Left lung (tissue), 10 donors: ENCODE data around the gene SIX2. TPM values are rescaled to one million over a fixed set of nuclear protein-coding genes. Genes with fewer than 3 reads are reported as not detected.

Experiments
- ATAC-seq: fragments of 200-7000 bp; cut with Tn5 transposase; one replicate; pipeline ENCODE4 v1.9.1; 2020; ENCODE audit warnings: moderate library complexity
- DNase-seq, 4 donors: peaks; one replicate each; pipeline ENCODE4 v3.0.0-alpha.2; 2013 to 2020
- H3K27ac ChIP-seq, 2 donors: fragments of 200-600 bp; sonication (generic) in 1 of 2; one replicate each; pipeline versions ENCODE4 v1.5.0 to v1.8.0; 2020 to 2021
- H3K27me3 ChIP-seq, 2 donors: fragments of 200-600 bp; sonication (generic) in 1 of 2; one replicate each; pipeline versions ENCODE4 v1.5.0 to v1.8.0; 2020 to 2021
- H3K36me3 ChIP-seq, 2 donors: fragments of 200-600 bp; sonication (generic) in 1 of 2; one replicate each; pipeline versions ENCODE4 v1.5.0 to v1.8.0; 2020 to 2021
- H3K4me1 ChIP-seq, 2 donors: fragments of 200-600 bp; one replicate each; pipeline ENCODE4 v1.8.0; 2021
- H3K4me3 ChIP-seq, 2 donors: fragments of 200-600 bp; sonication (generic) in 1 of 2; one replicate each; pipeline versions ENCODE4 v1.5.0 to v1.8.0; 2020 to 2021; ENCODE audit warnings: mild to moderate bottlenecking in 1 of 2
- H3K9me3 ChIP-seq, 2 donors: fragments of 200-600 bp; sonication (generic) in 1 of 2; one replicate each; pipeline versions ENCODE4 v1.5.0 to v1.8.0; 2020 to 2021
- intact Hi-C, 2 donors: fragments of 100-400 bp; cut with DNase I; formaldehyde crosslinking; loops; one replicate each; pipeline versions ENCODE4 v1.11.2 to v1.14.2; 2022
- polyA plus RNA-seq, 6 donors: library from polyadenylated mRNA; unstranded; fragments of 120-200 nt; gene quantifications; one replicate each; pipeline ENCODE4 v1.2.1, GENCODE V29; 2013; ENCODE audit not compliant: insufficient read length in 6 of 6
- total RNA-seq, 2 donors: library from RNA; stranded (reverse); fragmentation: NEBNext Ultra II Directional; extraction: Animal tissue kit (Norgen Biotek cat#: 25700); gene quantifications; one replicate each; pipeline ENCODE4 v1.2.1, GENCODE V29; 2021
- TF ChIP-seq, protein P1 (sequence below), 2 donors: fragments of 200-600 bp; sonication (generic) in 1 of 2; IDR thresholded peaks; one replicate each; pipeline versions ENCODE4 v1.5.0 to v1.8.0; 2021; ENCODE audit warnings: antibody characterized with exemption in 2 of 2
- donor health status: DM: no; HTN: yes; CAD: no.
- donor health status: DM: no; HTN: no; CAD: no.

The SIX2 gene
- total and polyA plus RNA-seq, 8 donors: 0.20 to 0.45 (median 0.27) TPM

DNA sequence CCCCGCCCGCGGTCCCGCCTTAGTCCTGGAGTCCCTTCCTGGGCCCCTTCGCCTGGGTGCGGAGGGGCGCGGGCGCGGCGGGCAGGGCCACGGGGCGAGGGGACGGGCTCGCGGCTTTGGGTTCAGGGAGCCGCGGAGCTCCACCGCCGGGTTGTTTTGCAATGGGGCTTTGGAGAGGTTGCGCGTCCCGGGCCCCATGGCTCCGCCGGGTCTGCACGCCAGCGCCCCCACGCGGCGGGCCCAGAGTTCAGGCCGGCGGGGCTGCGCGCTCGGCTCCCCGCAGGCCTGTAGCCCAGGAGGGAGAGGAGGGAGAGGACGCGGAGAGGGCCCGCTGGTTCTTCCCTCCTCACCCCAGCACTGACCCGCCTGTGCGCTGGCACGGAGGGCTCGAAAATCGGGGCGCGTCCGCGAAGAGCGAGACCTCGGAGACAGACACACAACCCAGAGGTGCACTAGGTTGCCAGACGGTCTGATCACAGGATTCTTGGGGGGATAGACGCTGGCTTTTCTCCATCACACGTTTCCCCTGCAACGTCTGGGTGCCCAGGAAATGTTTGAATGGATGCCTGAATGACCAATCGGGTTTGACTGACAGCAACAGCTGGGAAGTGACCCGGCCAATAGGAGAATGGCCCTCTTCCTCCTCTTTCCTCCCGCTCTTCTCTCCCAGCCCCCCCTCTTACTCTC, 4.9 kb upstream of the SIX2 start:
- Histone ChIP-seq H3K9me3 (no peaks in the 10 kb centered on the region), H3K4me3 (peak overlapping the region; percentile 11 to 17), H3K36me3 (no peaks in the 10 kb centered on the region), H3K27ac (no peak overlapping the region), H3K27me3 (peaks cover 56 to 98% of the 10 kb centered on the region in 2 donors), H3K4me1 (peaks cover 16 to 28% of the 10 kb centered on the region in 2 donors)
- DNase-seq: peak in 2 of 4 donors; percentile 66 to 80
- peak; percentile 24 for ATAC-seq
- intact Hi-C loops: no loop called here
- TF ChIP-seq, protein P1, sequence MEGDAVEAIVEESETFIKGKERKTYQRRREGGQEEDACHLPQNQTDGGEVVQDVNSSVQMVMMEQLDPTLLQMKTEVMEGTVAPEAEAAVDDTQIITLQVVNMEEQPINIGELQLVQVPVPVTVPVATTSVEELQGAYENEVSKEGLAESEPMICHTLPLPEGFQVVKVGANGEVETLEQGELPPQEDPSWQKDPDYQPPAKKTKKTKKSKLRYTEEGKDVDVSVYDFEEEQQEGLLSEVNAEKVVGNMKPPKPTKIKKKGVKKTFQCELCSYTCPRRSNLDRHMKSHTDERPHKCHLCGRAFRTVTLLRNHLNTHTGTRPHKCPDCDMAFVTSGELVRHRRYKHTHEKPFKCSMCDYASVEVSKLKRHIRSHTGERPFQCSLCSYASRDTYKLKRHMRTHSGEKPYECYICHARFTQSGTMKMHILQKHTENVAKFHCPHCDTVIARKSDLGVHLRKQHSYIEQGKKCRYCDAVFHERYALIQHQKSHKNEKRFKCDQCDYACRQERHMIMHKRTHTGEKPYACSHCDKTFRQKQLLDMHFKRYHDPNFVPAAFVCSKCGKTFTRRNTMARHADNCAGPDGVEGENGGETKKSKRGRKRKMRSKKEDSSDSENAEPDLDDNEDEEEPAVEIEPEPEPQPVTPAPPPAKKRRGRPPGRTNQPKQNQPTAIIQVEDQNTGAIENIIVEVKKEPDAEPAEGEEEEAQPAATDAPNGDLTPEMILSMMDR (IDR thresholded peaks at IDR 0.05): peak; percentile 42 to 57

DNA sequence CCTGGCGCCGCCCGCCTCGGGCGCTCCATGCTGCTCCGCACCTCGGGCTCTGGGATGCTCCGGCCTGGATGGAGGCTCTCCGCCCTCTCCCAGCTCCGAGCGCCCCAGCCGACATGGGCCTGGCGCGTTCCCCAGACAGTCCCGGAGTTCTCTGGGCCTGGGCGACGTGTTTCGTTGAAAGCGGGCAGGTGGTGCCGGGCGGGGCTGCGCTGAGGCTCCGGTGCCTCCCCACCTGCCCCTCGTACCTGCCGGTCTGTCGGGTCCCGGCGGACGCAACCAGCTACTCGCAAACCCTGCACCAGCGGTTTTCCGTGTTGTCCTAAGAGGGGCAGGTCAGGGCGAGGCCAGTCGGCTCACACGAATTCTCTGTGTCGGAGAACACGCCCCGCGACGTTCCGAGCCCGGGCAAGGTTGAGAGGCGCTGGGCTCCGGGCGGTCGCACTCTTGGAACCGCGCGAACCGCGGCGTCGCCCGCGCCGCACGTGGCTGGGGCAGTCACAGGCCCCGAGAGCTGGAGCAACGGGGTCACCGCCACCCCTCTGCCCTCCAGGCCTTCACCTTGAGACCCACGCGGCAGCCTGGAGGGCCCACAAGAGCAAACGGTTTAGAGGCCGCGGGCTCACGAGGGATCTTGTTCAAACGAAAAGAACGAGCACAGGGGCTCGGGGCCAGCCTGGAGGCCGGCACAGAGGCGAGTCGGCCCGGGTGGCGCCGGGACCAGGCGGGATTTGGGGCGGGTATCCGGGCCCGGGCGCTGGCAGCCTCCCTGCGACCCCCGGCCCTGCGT, 4.2 kb upstream of the SIX2 start:
- H3K27me3 ChIP-seq: peaks cover 60 to 100% of the 10 kb centered on the region in 2 donors
- H3K4me1 ChIP-seq: peaks cover 19 to 35% of the 10 kb centered on the region in 2 donors
- no peak overlapping the region for H3K27ac ChIP-seq
- DNase-seq: peak in 2 of 4 donors; percentile 20 to 77
- intact Hi-C loops: no loop called here
- H3K4me3 ChIP-seq: peak overlapping the region; percentile 11 to 17
- H3K9me3 ChIP-seq: no peaks in the 10 kb centered on the region
- ATAC-seq: no peak
- TF ChIP-seq, protein P1 (IDR thresholded peaks at IDR 0.05): no peak
- no peaks in the 10 kb centered on the region for H3K36me3 ChIP-seq

DNA sequence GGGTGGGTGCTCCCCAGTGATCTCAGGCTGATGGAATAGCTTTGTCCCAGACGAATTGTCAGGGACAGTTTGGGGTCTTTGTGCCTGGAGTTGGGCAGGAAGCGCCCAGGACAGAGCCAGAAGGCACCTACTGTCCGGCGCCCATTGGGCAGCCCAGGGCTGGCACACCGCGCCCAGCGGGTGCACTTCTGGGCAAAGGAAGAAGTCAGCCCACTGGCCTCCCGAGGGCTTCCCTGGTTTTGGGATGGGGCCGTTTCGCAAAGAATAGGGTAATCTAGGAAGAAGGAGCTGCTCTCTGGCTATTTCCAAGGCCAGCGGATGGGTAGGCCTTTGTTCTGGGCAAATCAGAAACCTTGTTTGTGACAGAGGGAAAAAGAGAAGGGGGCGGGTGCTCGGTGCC, 3.5 kb upstream of the SIX2 start:
- intact Hi-C loops: no loop called here

DNA sequence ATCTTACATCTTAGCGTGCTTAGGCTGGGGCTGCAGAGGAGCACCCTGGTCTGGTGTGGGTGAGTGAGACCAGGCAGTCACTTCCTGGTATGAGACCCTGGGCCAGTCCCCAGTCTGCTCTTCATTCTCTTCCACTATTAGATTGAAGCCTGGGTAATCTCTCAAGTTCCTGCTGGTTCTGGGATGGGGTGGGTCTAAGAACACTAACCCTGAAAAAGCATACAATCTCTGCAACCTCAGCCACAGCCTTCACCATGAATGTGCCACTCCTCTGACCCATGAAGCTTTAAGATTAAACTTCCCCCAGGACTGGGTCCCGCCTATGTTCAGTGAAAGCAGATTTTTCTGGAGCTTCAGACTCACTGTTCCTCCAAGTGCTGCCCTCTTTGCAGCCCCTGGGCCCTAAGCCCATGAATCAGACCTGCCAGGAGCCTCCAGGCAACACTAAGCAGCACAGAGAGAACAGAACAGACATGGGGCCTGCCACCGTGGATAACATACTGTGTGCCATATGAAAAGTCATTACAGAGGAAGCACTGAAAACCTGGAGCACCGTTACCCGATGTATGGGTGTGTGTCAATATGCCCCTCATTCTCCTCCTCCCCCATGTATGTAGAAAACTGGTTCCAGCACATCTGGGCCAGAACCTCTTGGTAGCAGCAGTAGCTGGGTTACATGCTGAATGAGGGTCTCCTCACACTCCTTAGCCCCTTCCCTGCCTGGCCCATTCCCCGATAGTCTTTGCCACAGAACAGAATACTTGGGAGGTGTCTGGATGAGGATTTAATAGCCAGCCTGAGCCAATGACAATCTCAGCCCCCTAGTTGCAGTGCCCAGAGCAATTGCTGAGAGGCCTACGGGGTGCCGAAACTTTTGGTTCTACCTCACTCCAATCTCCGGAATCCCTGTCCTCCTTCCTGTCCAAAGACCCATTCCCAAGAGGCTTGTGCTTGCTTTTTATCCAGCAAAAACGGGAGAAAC, 2.7 kb upstream of the SIX2 start:
- H3K27me3 ChIP-seq: peaks cover 75 to 100% of the 10 kb centered on the region in 2 donors
- TF ChIP-seq, protein P1 (IDR thresholded peaks at IDR 0.05): no peak
- intact Hi-C loops: no loop called here

More for the DNA sequence above, 3.5 kb upstream of the SIX2 start:
- Histone ChIP-seq H3K9me3 (no peaks in the 10 kb centered on the region), H3K4me3 (no peak overlapping the region), H3K27me3 (peaks cover 67 to 100% of the 10 kb centered on the region in 2 donors), H3K4me1 (peaks cover 19 to 40% of the 10 kb centered on the region in 2 donors), H3K27ac (no peak overlapping the region), H3K36me3 (no peaks in the 10 kb centered on the region)
- no peak for ATAC-seq
- TF ChIP-seq, protein P1 (IDR thresholded peaks at IDR 0.05): no peak
- no peak for DNase-seq

More for the DNA sequence above, 2.7 kb upstream of the SIX2 start:
- H3K27ac ChIP-seq: no peak overlapping the region
- H3K9me3 ChIP-seq: no peaks in the 10 kb centered on the region
- peaks cover 19 to 40% of the 10 kb centered on the region in 2 donors for H3K4me1 ChIP-seq
- ATAC-seq (no peak), DNase-seq (no peak)
- H3K4me3 ChIP-seq: no peak overlapping the region
- no peaks in the 10 kb centered on the region for H3K36me3 ChIP-seq
